Measurements from ENCODE around the gene PRLH.

Gene PRLH

GRCh38 chr2:237614151-237614720, 47.9 kb downstream of the PRLH start:
- WGBS, 2 experiments, result 48% methylated on average over 9 of the region's 9 CpGs
- H3K4me3 ChIP-seq (ENCODE audit: insufficient read depth, low read depth, low read length), result no peak overlapping the region
- H3K9me3 ChIP-seq (ENCODE audit: control insufficient read depth, low read length), result no peaks in the 10 kb centered on the region
- peaks cover 3% of the 10 kb centered on the region for H3K27me3 ChIP-seq (ENCODE audit: control insufficient read depth, insufficient read depth, low read length, poor library complexity, severe bottlenecking)
- H3K27ac ChIP-seq (ENCODE audit: insufficient read depth, low read depth, low read length, poor library complexity, severe bottlenecking), result no peak overlapping the region
- peaks cover 11% of the 10 kb centered on the region for H3K4me1 ChIP-seq (ENCODE audit: control insufficient read depth, insufficient read depth, low read length)
- no peaks in the 10 kb centered on the region for H3K36me3 ChIP-seq (ENCODE audit: control insufficient read depth, insufficient read depth, low read length)

GRCh38 chr2:237615631-237616249, 49.4 kb downstream of the PRLH start:
- H3K4me3 ChIP-seq (ENCODE audit: insufficient read depth, low read depth, low read length), result no peak overlapping the region
- peaks cover 3% of the 10 kb centered on the region for H3K27me3 ChIP-seq (ENCODE audit: control insufficient read depth, insufficient read depth, low read length, poor library complexity, severe bottlenecking)
- no peaks in the 10 kb centered on the region for H3K36me3 ChIP-seq (ENCODE audit: control insufficient read depth, insufficient read depth, low read length)
- peaks cover 11% of the 10 kb centered on the region for H3K4me1 ChIP-seq (ENCODE audit: control insufficient read depth, insufficient read depth, low read length)
- WGBS, 2 experiments, result 75 to 76% methylated on average over 4 of the region's 4 CpGs
- H3K9me3 ChIP-seq (ENCODE audit: control insufficient read depth, low read length), result no peaks in the 10 kb centered on the region
- no peak overlapping the region for H3K27ac ChIP-seq (ENCODE audit: insufficient read depth, low read depth, low read length, poor library complexity, severe bottlenecking)

DNA sequence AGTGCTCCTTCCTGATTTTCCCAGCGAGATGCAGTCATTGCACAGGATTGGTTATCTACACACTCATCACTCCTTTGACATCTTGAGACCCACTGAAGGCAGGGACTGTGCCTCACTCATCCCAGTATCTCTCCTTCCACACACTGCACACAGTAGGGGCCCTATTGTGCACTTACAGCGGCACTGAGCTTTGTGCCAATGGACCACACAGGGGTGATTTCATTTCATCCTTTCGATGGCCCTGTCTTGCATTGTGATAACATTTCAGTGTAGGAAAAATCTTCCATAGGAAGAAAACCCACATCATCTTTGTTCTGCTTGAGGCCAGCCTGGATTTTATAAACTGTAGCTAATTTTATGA, 50.0 kb downstream of the PRLH start:
- 85 to 89% methylated on average over 3 of the region's 3 CpGs for WGBS, 2 experiments
- H3K4me3 ChIP-seq (ENCODE audit: insufficient read depth, low read depth, low read length), result no peak overlapping the region
- H3K27ac ChIP-seq (ENCODE audit: insufficient read depth, low read depth, low read length, poor library complexity, severe bottlenecking), result no peak overlapping the region

More for the DNA sequence above, 50.0 kb downstream of the PRLH start:
- Histone ChIP-seq H3K4me1 (ENCODE audit: control insufficient read depth, insufficient read depth, low read length) (peaks cover 11% of the 10 kb centered on the region), H3K9me3 (ENCODE audit: control insufficient read depth, low read length) (no peaks in the 10 kb centered on the region), H3K27me3 (ENCODE audit: control insufficient read depth, insufficient read depth, low read length, poor library complexity, severe bottlenecking) (peaks cover 3% of the 10 kb centered on the region), H3K36me3 (ENCODE audit: control insufficient read depth, insufficient read depth, low read length) (no peaks in the 10 kb centered on the region)

Measured in ectodermal cell (in vitro differentiated cells).